Keratinocyte (primary cell): ENCODE results near the gene ROBO2.

Source experiments
- EZH2 ChIP-seq: IDR thresholded peaks from one replicate; pipeline ENCODE4 v1.6.1; 2012; ENCODE audit warnings: inconsistent platforms, mild to moderate bottlenecking, low read length, moderate library complexity
- TF ChIP-seq, protein P1 (sequence below), 3 experiments: IDR thresholded peaks in 1 of 3; conservative IDR thresholded peaks in 1 of 3; optimal IDR thresholded peaks in 1 of 3; 2 replicates in 2 of 3; 3 replicates in 1 of 3; pipeline versions ENCODE3 to v1.5.1; 2011; ENCODE audit warnings: low read length in 3 of 3, mild to moderate bottlenecking in 3 of 3, moderate library complexity in 2 of 3, control low read depth in 1 of 3, inconsistent platforms in 1 of 3; ENCODE audit not compliant: insufficient read depth in 2 of 3; ENCODE audit errors: extremely low read depth in 1 of 3

DNA sequence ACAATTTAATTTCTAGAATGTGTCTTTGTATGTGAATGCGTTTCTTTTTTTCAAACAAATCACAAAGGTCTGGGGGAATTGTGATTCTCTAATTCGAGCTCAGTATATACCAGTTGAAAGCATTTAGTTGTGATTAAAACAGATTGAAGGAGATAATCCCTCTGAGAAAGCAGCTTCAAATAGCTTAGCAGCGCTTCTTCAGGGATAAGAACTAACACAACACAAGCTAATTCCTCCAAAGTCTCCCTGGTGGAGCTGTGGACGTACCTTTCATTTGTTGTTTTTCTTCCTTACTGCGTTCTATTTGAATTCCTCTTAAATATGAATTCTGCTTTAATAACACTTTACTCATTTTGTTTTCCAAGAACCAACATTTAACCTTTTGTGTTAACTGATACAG is 286.7 kb downstream of the ROBO2 start:
- TF ChIP-seq, protein P1, sequence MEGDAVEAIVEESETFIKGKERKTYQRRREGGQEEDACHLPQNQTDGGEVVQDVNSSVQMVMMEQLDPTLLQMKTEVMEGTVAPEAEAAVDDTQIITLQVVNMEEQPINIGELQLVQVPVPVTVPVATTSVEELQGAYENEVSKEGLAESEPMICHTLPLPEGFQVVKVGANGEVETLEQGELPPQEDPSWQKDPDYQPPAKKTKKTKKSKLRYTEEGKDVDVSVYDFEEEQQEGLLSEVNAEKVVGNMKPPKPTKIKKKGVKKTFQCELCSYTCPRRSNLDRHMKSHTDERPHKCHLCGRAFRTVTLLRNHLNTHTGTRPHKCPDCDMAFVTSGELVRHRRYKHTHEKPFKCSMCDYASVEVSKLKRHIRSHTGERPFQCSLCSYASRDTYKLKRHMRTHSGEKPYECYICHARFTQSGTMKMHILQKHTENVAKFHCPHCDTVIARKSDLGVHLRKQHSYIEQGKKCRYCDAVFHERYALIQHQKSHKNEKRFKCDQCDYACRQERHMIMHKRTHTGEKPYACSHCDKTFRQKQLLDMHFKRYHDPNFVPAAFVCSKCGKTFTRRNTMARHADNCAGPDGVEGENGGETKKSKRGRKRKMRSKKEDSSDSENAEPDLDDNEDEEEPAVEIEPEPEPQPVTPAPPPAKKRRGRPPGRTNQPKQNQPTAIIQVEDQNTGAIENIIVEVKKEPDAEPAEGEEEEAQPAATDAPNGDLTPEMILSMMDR (optimal IDR thresholded peaks at IDR 0.05 in 1 of 3, IDR thresholded peaks at IDR 0.05 in 1 of 3, conservative IDR thresholded peaks at IDR 0.05 in 1 of 3; ENCODE audit: extremely low read depth in 1 of 3, insufficient read depth in 2 of 3, low read length in 3 of 3): no peak
- TF ChIP-seq EZH2: no peak
